Type B pancreatic cell (in vitro differentiated cells): Measurements from ENCODE around the gene ANXA2. TPM values are rescaled to one million over a fixed set of nuclear protein-coding genes. Genes with fewer than 3 reads are reported as not detected.

Experiments used
- DNase-seq: peaks from one replicate; pipeline ENCODE4 v3.0.0; 2021; ENCODE audit warnings: mixed read lengths; ENCODE audit not compliant: unreplicated experiment; ENCODE audit errors: extremely low spot score
- H3K27ac Mint-ChIP-seq: 2 replicates; pipeline ENCODE4 v1.8.0; 2021; ENCODE audit warnings: mild to moderate bottlenecking, mixed read lengths
- H3K27me3 Mint-ChIP-seq: 2 replicates; pipeline ENCODE4 v1.8.0; 2021; ENCODE audit warnings: mixed read lengths
- H3K36me3 Mint-ChIP-seq: 2 replicates; pipeline ENCODE4 v1.8.0; 2021; ENCODE audit warnings: mixed read lengths
- H3K4me1 Mint-ChIP-seq: one replicate; pipeline ENCODE4 v1.8.0; 2021; ENCODE audit warnings: mixed read lengths; ENCODE audit not compliant: unreplicated experiment
- H3K4me3 Mint-ChIP-seq: 2 replicates; pipeline ENCODE4 v1.8.0; 2021; ENCODE audit warnings: mild to moderate bottlenecking, mixed read lengths
- H3K9me3 Mint-ChIP-seq: 2 replicates; pipeline ENCODE4 v1.8.0; 2021; ENCODE audit warnings: mixed read lengths
- CTCF ChIP-seq: fragments of 200-600 bp; sonication (generic); conservative IDR thresholded peaks from 2 replicates; pipeline ENCODE4 v1.5.0; 2021; ENCODE audit warnings: antibody characterized with exemption, mild to moderate bottlenecking
- total RNA-seq: library from RNA; stranded (reverse); gene quantifications from 2 replicates; pipeline ENCODE4 v1.2.1, GENCODE V29; 2021; ENCODE audit warnings: low replicate concordance

Gene ANXA2
- total RNA-seq, 1 donor from 2014 or later = 493 TPM

DNA sequence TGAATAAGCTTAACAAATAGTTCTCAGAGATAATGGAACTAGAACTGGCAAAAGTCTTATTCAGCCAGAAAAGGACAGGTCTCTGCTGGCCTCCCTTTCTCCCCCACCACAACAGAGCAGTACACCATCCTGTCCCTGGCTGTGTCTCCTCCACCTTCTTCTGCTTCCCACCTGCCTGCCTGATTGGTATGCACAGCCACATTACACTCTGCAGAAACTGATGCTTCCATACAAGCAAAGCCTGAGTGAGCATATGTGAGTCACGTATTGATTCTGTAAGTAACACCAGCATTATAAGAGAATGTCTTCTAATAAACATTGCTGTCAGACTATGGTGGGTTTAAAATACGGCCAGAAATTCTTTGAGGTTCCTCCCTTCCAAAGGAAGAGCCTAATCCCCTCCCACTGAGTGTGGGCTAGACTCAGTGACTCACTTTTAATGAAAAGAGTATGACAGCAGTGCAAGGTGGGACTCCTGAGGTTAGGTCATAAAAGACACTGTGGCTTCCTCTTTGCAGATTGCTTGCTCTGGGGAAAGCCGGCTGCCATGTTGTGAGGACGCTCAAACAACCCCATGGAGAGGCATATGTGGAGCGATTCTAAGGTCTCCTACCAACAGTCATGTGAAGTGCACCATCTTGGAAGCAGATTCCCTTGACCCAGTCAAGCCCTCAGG, 44.4 kb downstream of the ANXA2 start:
- no peaks in the 10 kb centered on the region for H3K9me3 Mint-ChIP-seq
- no peaks in the 10 kb centered on the region for H3K27me3 Mint-ChIP-seq
- no peak overlapping the region for H3K27ac Mint-ChIP-seq
- no peaks in the 10 kb centered on the region for H3K4me1 Mint-ChIP-seq
- peaks cover 49% of the 10 kb centered on the region for H3K36me3 Mint-ChIP-seq
- no peak for DNase-seq
- H3K4me3 Mint-ChIP-seq = no peak overlapping the region
- TF ChIP-seq CTCF = no peak

DNA sequence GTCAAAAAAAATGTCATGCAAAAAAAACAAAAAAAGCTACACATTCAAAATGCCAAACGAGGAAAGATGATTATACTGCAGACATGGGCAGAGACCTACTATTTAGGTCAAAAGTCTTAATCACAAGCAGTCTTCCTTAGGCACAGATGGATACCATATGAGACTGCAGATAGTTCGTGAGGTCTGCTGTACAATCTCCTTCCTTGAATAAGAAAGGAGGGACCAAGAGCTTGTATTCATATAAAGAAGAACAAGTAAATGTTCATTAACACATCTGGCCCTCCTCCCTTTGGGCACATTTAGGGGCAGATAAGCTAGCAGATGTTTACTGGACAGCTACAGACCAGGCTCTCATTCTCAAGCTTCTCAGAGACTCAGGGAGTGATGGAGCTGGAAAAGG, 45.3 kb downstream of the ANXA2 start:
- Mint-ChIP-seq H3K36me3 (peaks cover 53% of the 10 kb centered on the region), H3K27me3 (no peaks in the 10 kb centered on the region), H3K27ac (peak overlapping the region; percentile 14), H3K9me3 (no peaks in the 10 kb centered on the region), H3K4me3 (no peak overlapping the region), H3K4me1 (no peaks in the 10 kb centered on the region)
- no peak for TF ChIP-seq CTCF
- no peak for DNase-seq

DNA sequence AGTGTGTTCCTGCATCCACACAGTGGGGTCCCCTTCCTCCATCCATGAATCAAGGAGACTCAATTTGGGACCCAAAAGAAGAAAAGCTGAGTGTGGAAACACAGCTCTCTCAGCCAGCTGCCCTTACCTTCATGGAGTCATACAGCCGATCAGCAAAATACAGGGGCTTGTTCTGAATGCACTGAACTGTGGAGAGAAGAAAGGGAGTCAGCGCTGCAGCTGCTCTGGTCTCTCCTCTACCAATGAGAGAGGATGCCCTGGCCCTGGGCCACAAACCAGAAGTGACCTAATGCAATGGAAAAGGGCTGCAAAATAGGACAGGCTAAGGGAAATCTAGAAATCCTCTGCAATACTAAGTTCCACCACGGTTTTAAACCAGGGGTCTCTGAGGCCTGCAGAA, 46.7 kb downstream of the ANXA2 start:
- no peak overlapping the region for H3K4me3 Mint-ChIP-seq
- H3K27me3 Mint-ChIP-seq = no peaks in the 10 kb centered on the region
- no peak for DNase-seq
- H3K27ac Mint-ChIP-seq = no peak overlapping the region
- H3K9me3 Mint-ChIP-seq = no peaks in the 10 kb centered on the region
- H3K36me3 Mint-ChIP-seq = peaks cover 66% of the 10 kb centered on the region
- TF ChIP-seq CTCF = no peak
- H3K4me1 Mint-ChIP-seq = no peaks in the 10 kb centered on the region

GRCh38 chr15:60350108-60350507, 47.7 kb downstream of the ANXA2 start:
- H3K36me3 Mint-ChIP-seq = peaks cover 62% of the 10 kb centered on the region
- H3K4me3 Mint-ChIP-seq = no peak overlapping the region
- DNase-seq = no peak
- no peaks in the 10 kb centered on the region for H3K27me3 Mint-ChIP-seq
- H3K9me3 Mint-ChIP-seq = no peaks in the 10 kb centered on the region
- no peaks in the 10 kb centered on the region for H3K4me1 Mint-ChIP-seq
- TF ChIP-seq CTCF = no peak
- H3K27ac Mint-ChIP-seq = peak overlapping the region; percentile 1

GRCh38 chr15:60349589-60349988, 48.2 kb downstream of the ANXA2 start:
- Mint-ChIP-seq H3K27ac (no peak overlapping the region), H3K4me1 (no peaks in the 10 kb centered on the region), H3K36me3 (peaks cover 57% of the 10 kb centered on the region)

More at GRCh38 chr15:60349589-60349988, 48.2 kb downstream of the ANXA2 start:
- no peak for TF ChIP-seq CTCF
- Mint-ChIP-seq H3K27me3 (no peaks in the 10 kb centered on the region), H3K4me3 (no peak overlapping the region), H3K9me3 (no peaks in the 10 kb centered on the region)
- no peak for DNase-seq
